ENCODE measurements around the gene FBXO11. TPM values are rescaled to one million over a fixed set of nuclear protein-coding genes. Genes with fewer than 3 reads are reported as not detected.

FBXO11 gene
- total RNA-seq, 1 experiment from 2014 or later: 58.9 TPM

DNA sequence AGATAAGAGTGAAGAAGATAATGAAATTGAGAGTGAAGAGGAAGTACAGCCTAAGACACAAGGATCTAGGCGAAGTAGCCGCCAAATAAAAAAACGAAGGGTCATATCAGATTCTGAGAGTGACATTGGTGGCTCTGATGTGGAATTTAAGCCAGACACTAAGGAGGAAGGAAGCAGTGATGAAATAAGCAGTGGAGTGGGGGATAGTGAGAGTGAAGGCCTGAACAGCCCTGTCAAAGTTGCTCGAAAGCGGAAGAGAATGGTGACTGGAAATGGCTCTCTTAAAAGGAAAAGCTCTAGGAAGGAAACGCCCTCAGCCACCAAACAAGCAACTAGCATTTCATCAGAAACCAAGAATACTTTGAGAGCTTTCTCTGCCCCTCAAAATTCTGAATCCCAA is 107.7 kb downstream of the FBXO11 start:
- Histone ChIP-seq H3K27me3 (ENCODE audit: control insufficient read depth, insufficient read depth, low read length) (no peaks in the 10 kb centered on the region), H3K36me3 (ENCODE audit: control insufficient read depth, insufficient read depth, low read length) (peaks cover 18% of the 10 kb centered on the region), H3K4me3 (ENCODE audit: low read depth in 2 of 2, low read length in 2 of 2) (no peak overlapping the region), H3K9me3 (ENCODE audit: control insufficient read depth, insufficient read depth, low read depth, low read length) (no peaks in the 10 kb centered on the region), H3K27ac (ENCODE audit: low read length) (no peak overlapping the region), H3K4me1 (ENCODE audit: control insufficient read depth, insufficient read depth, low read length) (no peaks in the 10 kb centered on the region)
- intact Hi-C loops (cut with micrococcal nuclease; ENCODE audit: unreplicated experiment) (no loop called here), in situ Hi-C loops (cut with HindIII; ENCODE audit: low pct_unique_long_range_greater_than_20kb, low sequenced_read_pairs) (no loop called here)
- TF ChIP-seq, protein P1, sequence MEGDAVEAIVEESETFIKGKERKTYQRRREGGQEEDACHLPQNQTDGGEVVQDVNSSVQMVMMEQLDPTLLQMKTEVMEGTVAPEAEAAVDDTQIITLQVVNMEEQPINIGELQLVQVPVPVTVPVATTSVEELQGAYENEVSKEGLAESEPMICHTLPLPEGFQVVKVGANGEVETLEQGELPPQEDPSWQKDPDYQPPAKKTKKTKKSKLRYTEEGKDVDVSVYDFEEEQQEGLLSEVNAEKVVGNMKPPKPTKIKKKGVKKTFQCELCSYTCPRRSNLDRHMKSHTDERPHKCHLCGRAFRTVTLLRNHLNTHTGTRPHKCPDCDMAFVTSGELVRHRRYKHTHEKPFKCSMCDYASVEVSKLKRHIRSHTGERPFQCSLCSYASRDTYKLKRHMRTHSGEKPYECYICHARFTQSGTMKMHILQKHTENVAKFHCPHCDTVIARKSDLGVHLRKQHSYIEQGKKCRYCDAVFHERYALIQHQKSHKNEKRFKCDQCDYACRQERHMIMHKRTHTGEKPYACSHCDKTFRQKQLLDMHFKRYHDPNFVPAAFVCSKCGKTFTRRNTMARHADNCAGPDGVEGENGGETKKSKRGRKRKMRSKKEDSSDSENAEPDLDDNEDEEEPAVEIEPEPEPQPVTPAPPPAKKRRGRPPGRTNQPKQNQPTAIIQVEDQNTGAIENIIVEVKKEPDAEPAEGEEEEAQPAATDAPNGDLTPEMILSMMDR (IDR thresholded peaks at IDR 0.05): no peak
- no peak for TF ChIP-seq SIN3A (IDR thresholded peaks at IDR 0.05; ENCODE audit: borderline replicate concordance, insufficient read depth, low read depth, low read length)
- TF ChIP-seq POLR2AphosphoS5 (IDR thresholded peaks at IDR 0.05; ENCODE audit: low read depth, low read length): no peak
- TF ChIP-seq, protein P2, sequence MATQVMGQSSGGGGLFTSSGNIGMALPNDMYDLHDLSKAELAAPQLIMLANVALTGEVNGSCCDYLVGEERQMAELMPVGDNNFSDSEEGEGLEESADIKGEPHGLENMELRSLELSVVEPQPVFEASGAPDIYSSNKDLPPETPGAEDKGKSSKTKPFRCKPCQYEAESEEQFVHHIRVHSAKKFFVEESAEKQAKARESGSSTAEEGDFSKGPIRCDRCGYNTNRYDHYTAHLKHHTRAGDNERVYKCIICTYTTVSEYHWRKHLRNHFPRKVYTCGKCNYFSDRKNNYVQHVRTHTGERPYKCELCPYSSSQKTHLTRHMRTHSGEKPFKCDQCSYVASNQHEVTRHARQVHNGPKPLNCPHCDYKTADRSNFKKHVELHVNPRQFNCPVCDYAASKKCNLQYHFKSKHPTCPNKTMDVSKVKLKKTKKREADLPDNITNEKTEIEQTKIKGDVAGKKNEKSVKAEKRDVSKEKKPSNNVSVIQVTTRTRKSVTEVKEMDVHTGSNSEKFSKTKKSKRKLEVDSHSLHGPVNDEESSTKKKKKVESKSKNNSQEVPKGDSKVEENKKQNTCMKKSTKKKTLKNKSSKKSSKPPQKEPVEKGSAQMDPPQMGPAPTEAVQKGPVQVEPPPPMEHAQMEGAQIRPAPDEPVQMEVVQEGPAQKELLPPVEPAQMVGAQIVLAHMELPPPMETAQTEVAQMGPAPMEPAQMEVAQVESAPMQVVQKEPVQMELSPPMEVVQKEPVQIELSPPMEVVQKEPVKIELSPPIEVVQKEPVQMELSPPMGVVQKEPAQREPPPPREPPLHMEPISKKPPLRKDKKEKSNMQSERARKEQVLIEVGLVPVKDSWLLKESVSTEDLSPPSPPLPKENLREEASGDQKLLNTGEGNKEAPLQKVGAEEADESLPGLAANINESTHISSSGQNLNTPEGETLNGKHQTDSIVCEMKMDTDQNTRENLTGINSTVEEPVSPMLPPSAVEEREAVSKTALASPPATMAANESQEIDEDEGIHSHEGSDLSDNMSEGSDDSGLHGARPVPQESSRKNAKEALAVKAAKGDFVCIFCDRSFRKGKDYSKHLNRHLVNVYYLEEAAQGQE (IDR thresholded peaks at IDR 0.05; ENCODE audit: insufficient read depth in 1 of 2, low read depth in 2 of 2, low read length in 1 of 2): no peak
- no peak for TF ChIP-seq TCF7L2 (IDR thresholded peaks at IDR 0.05; ENCODE audit: low read depth, low read length)
- no TSS peak for BruUV-seq (replicated peaks)
- no peak for ATAC-seq
- CTCF ChIA-PET: no interaction called here
- POLR2A ChIA-PET: no interaction called here
- DNase-seq (ENCODE audit: low read depth, low spot score): no peak

DNA sequence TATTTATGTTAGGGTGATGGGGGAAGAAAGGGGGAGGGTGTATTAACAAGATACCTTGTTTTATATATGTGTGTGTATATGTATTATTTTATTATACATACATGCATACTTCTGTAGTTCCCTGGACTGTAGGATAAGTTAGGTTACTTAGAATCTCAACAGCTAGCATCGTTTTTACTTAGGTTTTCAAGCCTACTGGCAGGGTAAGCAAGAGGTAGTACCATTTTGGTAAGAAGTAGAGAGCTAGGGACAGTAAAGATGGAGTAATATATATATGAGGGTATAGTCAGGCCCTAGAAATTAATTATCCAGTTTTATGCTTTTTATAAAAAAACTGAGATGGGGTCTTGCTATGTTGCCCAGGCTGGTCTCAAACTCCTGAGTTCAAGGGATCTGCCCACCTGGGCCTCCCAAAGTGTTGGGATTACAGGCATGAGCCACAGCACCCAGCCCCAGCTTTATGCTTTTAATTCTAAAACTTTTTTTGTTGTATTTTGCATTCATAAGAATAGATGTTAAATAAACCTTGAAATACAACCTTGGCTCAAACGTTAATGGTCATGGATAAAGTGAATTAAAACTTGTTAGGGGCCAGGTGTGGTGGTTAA is 110.1 kb downstream of the FBXO11 start:
- H3K36me3 ChIP-seq (ENCODE audit: control insufficient read depth, insufficient read depth, low read length): peaks cover 13% of the 10 kb centered on the region; the same call in 1 of the 2 replicates
- CTCF ChIA-PET: no interaction called here

More for the DNA sequence above, 110.1 kb downstream of the FBXO11 start:
- no peak overlapping the region for H3K27ac ChIP-seq (ENCODE audit: low read length)
- H3K4me1 ChIP-seq (ENCODE audit: control insufficient read depth, insufficient read depth, low read length): no peaks in the 10 kb centered on the region
- no peak for ATAC-seq
- DNase-seq (ENCODE audit: low read depth, low spot score): no peak
- no peak overlapping the region for H3K4me3 ChIP-seq (ENCODE audit: low read depth in 2 of 2, low read length in 2 of 2)
- no peaks in the 10 kb centered on the region for H3K27me3 ChIP-seq (ENCODE audit: control insufficient read depth, insufficient read depth, low read length)
- intact Hi-C loops (cut with micrococcal nuclease; ENCODE audit: unreplicated experiment): no loop called here
- H3K9me3 ChIP-seq (ENCODE audit: control insufficient read depth, insufficient read depth, low read depth, low read length): no peaks in the 10 kb centered on the region
- in situ Hi-C loops (cut with HindIII; ENCODE audit: low pct_unique_long_range_greater_than_20kb, low sequenced_read_pairs): no loop called here
- no peak for TF ChIP-seq POLR2AphosphoS5 (IDR thresholded peaks at IDR 0.05; ENCODE audit: low read depth, low read length)
- TF ChIP-seq SIN3A (IDR thresholded peaks at IDR 0.05; ENCODE audit: borderline replicate concordance, insufficient read depth, low read depth, low read length): no peak
- TF ChIP-seq, protein P2 (IDR thresholded peaks at IDR 0.05; ENCODE audit: insufficient read depth in 1 of 2, low read depth in 2 of 2, low read length in 1 of 2): no peak
- TF ChIP-seq, protein P1 (IDR thresholded peaks at IDR 0.05): no peak
- TF ChIP-seq TCF7L2 (IDR thresholded peaks at IDR 0.05; ENCODE audit: low read depth, low read length): no peak
- no TSS peak for BruUV-seq (replicated peaks)
- POLR2A ChIA-PET: no interaction called here
